Subcutaneous adipose tissue (tissue), 4 donors: Measurements from ENCODE around the gene PDZRN4. TPM values are rescaled to one million over a fixed set of nuclear protein-coding genes. Genes with fewer than 3 reads are reported as not detected.

Experiments used
- total RNA-seq, 4 donors: library from RNA; depleted of rRNA; stranded (reverse); fragments of >200 nt; gene quantifications; one replicate each; pipeline ENCODE4 v1.1.0, GENCODE V29; 2016
- TF ChIP-seq, protein P1 (sequence below): fragments of 450-650 bp; IDR thresholded peaks from one replicate; pipeline ENCODE4 v1.5.1; 2016; ENCODE audit warnings: low read depth, mild to moderate bottlenecking, control low read depth, antibody characterized with exemption, moderate library complexity

Gene PDZRN4
- total RNA-seq, 4 donors from 2014 or later: 0.49 to 11.7 (median 2.2) TPM

DNA sequence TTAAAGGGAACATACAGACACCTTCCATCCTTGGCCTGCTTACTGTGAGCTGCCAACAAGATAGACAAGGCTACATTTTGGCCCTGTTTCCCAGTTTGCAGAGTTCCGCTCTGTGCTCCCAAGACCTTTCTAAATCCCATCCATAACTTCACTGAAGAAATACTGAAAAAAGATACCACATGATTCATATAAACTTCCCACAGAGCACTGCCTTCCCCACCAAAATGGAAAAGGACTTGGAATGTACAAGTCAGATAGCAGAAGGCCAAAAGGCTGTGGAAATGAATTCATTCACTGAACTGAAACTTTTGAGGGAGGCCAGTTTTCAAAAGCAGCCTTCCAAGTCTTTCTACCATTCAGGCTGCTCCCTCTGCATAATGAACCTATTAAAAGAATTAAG is 29.6 kb downstream of the PDZRN4 start:
- TF ChIP-seq, protein P1, sequence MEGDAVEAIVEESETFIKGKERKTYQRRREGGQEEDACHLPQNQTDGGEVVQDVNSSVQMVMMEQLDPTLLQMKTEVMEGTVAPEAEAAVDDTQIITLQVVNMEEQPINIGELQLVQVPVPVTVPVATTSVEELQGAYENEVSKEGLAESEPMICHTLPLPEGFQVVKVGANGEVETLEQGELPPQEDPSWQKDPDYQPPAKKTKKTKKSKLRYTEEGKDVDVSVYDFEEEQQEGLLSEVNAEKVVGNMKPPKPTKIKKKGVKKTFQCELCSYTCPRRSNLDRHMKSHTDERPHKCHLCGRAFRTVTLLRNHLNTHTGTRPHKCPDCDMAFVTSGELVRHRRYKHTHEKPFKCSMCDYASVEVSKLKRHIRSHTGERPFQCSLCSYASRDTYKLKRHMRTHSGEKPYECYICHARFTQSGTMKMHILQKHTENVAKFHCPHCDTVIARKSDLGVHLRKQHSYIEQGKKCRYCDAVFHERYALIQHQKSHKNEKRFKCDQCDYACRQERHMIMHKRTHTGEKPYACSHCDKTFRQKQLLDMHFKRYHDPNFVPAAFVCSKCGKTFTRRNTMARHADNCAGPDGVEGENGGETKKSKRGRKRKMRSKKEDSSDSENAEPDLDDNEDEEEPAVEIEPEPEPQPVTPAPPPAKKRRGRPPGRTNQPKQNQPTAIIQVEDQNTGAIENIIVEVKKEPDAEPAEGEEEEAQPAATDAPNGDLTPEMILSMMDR: no peak

DNA sequence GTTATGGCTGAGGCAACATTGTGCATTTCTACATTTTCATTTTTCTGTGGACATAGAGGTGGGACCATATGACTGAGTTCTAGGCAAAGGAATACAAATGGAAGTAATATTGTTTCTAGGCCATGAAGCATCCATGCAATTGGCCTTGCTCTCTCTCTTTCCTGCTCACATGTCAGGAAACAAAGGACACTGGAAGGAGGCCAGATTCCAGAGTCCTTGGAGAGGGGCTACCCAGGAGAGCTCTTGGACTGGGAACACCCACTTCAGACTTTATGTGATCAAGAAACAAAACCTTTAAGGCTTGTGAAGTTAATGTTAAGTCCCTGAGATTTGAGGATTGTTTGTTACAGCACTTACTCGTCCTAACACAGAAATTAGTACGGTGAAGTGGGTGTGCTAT is 32.8 kb downstream of the PDZRN4 start:
- TF ChIP-seq, protein P1: no peak

DNA sequence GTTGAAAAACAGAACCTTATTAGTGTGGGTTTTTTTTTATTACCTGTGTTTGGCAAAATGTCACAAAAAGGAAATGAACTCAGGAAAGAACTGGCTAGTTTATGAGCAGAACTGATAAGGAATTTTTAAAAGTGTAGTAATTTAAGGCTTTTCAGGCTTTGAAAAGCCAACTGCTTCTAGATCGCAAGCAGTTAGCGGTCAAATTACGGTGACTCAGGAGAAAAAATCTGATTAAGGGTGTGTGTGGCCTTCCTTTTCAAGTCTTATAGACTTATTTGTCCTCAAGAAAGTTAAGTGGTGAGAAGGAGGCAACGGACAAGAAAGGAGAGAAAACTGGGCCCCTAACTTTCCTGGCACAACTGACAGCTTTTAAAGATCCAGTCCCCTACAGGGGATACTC is 33.4 kb downstream of the PDZRN4 start:
- TF ChIP-seq, protein P1: no peak

DNA sequence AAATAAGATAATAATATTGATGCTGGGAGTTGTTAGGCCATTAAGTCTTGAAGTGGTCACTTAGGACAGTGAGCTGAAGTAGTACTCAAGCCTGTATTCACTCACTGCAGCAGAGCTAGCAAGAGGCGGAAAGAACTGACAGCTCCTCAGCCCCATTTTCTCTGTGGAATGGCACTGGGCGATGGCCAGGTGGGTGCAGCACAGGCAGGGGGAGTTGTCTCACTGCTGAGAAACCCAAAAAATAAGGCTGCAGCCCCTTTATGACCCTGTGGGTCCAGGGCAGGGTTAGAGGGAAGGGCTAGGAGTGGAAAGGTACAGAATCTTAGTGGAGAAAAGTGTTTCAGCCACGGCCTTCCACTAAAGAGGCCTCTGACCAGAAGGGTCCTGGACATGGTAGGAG is 35.5 kb downstream of the PDZRN4 start:
- TF ChIP-seq, protein P1: no peak

DNA sequence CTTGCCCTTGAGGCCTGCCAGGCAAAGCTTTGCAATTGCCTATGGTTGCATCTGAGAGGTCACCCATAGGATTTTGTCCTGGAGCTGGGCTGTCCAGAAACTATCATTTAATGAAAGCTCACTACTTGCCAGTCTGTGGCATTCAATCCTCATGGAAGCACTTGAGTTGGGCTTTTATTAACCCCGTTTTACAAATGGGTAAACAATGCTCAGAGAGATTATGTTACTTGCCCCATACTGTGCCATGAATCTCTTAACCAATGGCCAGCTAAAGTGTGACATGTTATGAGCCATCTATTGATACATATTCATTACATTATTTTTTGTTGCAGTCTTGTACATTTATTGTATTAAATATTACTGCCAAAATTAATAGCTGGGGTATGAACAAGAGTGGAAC is 35.9 kb downstream of the PDZRN4 start:
- TF ChIP-seq, protein P1: no peak

DNA sequence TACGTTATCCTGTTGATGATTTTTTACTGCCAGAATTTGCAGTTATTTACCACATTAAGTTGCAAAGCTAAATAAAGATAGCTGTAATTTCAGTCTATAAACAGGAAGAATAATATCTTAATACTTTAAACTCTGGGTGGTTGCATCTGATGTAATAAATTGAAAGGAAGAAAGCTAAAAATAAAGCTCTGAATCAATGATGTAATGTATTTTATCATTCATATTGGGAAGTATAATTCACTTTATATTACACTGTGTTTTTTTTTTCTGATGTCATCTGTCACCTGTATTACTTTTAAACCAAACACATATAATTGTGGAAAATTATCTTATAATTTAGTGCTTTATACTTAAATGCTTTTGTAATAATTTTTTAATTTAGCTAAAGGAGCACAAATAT is 37.1 kb downstream of the PDZRN4 start:
- TF ChIP-seq, protein P1: no peak

DNA sequence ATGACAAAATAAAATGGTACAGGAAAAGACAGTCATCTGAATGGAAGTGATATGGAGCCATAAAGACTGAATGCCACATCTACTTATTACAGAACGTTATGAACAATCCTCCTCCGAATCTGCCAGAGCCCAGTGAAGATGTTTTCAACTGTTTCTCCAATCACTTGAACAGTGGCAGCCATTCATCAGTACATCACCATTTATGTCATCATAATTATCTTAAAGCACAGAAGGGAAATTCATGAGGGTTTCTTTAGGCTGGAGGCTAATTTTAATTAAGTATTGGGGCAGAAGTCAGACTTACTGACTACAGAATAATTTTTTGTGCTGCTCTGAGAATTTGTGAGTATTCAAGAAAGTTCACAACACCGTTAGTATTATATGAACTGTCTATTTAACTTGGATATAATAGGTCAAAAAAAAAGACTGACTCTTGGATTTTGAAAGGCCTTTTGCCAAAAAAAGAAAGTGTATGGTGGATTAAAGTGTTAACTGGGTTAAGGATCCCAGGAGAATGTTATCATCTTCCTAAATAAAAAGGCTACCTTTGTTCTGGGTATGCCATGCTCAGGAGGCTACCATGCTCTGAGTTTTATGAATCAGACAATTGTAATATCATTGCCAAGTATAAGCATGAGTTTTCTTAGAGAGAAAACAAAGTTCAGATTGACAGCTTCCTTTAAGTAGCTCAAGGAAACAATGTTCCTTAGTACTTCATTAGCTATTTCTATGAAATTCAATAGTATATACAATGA is 40.1 kb downstream of the PDZRN4 start:
- TF ChIP-seq, protein P1: no peak
